CD4-positive, alpha-beta T cell (primary cell): ENCODE data around the gene BTG2. TPM values are rescaled to one million over a fixed set of nuclear protein-coding genes. Genes with fewer than 3 reads are reported as not detected.
"Not testable (repeated sequence)": the region's sequence is repeated elsewhere in the genome, so short reads cannot be mapped to it uniquely, and the experiment has no call there.

Experiments
- ATAC-seq: fragments of 200-7000 bp; cut with Tn5 transposase; one replicate; pipeline ENCODE4 v1.10.0; 2022; ENCODE audit warnings: mild to moderate bottlenecking; ENCODE audit not compliant: poor library complexity
- CTCF ChIA-PET: fragments of 350-600 bp; sonication (Branson Sonifier 250); formaldehyde crosslinking; loops from one replicate; lab custom pipeline; 2021; ENCODE audit warnings: antibody characterized with exemption, inconsistent platforms; lab: Charles Lee
- POLR2A ChIA-PET: fragments of 350-600 bp; sonication (Branson Sonifier 250); formaldehyde crosslinking; loops from one replicate; lab custom pipeline; 2021; ENCODE audit warnings: antibody characterized with exemption, inconsistent platforms; lab: Charles Lee
- DNase-seq, 14 experiments: peaks; one replicate each; pipeline ENCODE4 v3.0.0-alpha.2; 2013 to 2020; ENCODE audit warnings: mixed read lengths in 2 of 14
- H3K27ac ChIP-seq, 2 donors: one replicate each; pipeline versions ENCODE4 v1.5.1 to v1.7.0; 2013; ENCODE audit warnings: low read length in 2 of 2, low read depth in 1 of 2, mild to moderate bottlenecking in 1 of 2
- H3K27me3 ChIP-seq, 2 experiments: 1 replicate in 1 of 2; 2 replicates in 1 of 2; pipeline versions ENCODE4 v1.6.1 to v1.7.0; 2013; ENCODE audit warnings: low read length in 2 of 2, control low read depth in 1 of 2, mild to moderate bottlenecking in 1 of 2, moderate library complexity in 1 of 2; ENCODE audit not compliant: insufficient read depth in 2 of 2, control insufficient read depth in 1 of 2
- H3K36me3 ChIP-seq: one replicate; pipeline ENCODE4 v1.6.1; 2013; ENCODE audit warnings: low read length, control low read depth; ENCODE audit not compliant: insufficient read depth
- H3K4me1 ChIP-seq: one replicate; pipeline ENCODE4 v1.6.1; 2013; ENCODE audit warnings: low read length, control low read depth; ENCODE audit not compliant: insufficient read depth
- H3K4me3 ChIP-seq: one replicate; pipeline ENCODE4 v1.5.1; 2013; ENCODE audit warnings: mild to moderate bottlenecking, low read length, moderate library complexity
- H3K9me3 ChIP-seq, 2 experiments: 1 replicate in 1 of 2; 2 replicates in 1 of 2; pipeline versions ENCODE4 v1.6.1 to v1.7.0; 2013; ENCODE audit warnings: low read length in 2 of 2, mild to moderate bottlenecking in 2 of 2, control low read depth in 1 of 2, moderate library complexity in 1 of 2; ENCODE audit not compliant: control insufficient read depth in 1 of 2, insufficient read depth in 1 of 2
- H3K27ac Mint-ChIP-seq: one replicate; pipeline ENCODE4 v1.8.0; 2020; ENCODE audit warnings: mixed read lengths
- H3K27me3 Mint-ChIP-seq: one replicate; pipeline ENCODE4 v1.8.0; 2021; ENCODE audit warnings: mixed read lengths
- H3K36me3 Mint-ChIP-seq: one replicate; pipeline ENCODE4 v1.8.0; 2021; ENCODE audit warnings: low read depth, mixed read lengths
- H3K4me1 Mint-ChIP-seq: one replicate; pipeline ENCODE4 v1.8.0; 2021; ENCODE audit warnings: low read depth, mixed read lengths
- H3K4me3 Mint-ChIP-seq: one replicate; pipeline ENCODE4 v1.8.0; 2020; ENCODE audit warnings: mild to moderate bottlenecking, mixed read lengths
- H3K9me3 Mint-ChIP-seq: one replicate; pipeline ENCODE4 v1.8.0; 2020; ENCODE audit warnings: mixed read lengths
- intact Hi-C, 2 experiments: fragments of 100-400 bp; cut with DNase I in 1 of 2; cut with micrococcal nuclease in 1 of 2; formaldehyde crosslinking; loops; one replicate each; pipeline versions ENCODE4 v1.15.1 to v1.9.0; 2023 to 2025; cut with DNase I, micrococcal nuclease
- polyA plus RNA-seq, 2 donors: library from polyadenylated mRNA; unstranded; fragments of 120-200 nt; gene quantifications; one replicate each; pipeline ENCODE4 v1.2.1, GENCODE V29; 2013
- total RNA-seq, 174 experiments: library from RNA in 2 of 174; stranded (reverse) in 2 of 174; gene quantifications; one replicate each; pipeline ENCODE4 v1.2.3 and lab custom pipeline; 2021 to 2026
- TF ChIP-seq, protein P1 (sequence below): fragments of 200-600 bp; IDR thresholded peaks from one replicate; pipeline ENCODE4 v1.8.0; 2022; ENCODE audit warnings: antibody characterized with exemption, mild to moderate bottlenecking

The BTG2 gene
- total RNA-seq (100 to 1,000 TPM; 802 to 849 TPM), total RNA-seq (lab: John Stamatoyannopoulos, UW) (71.2 to 2,443 (median 222) reads per million in 172 experiments)
- 145 TPM for polyA plus RNA-seq (2013, experiment 1 of 2)
- polyA plus RNA-seq (2013, experiment 2 of 2) = 388 TPM

DNA sequence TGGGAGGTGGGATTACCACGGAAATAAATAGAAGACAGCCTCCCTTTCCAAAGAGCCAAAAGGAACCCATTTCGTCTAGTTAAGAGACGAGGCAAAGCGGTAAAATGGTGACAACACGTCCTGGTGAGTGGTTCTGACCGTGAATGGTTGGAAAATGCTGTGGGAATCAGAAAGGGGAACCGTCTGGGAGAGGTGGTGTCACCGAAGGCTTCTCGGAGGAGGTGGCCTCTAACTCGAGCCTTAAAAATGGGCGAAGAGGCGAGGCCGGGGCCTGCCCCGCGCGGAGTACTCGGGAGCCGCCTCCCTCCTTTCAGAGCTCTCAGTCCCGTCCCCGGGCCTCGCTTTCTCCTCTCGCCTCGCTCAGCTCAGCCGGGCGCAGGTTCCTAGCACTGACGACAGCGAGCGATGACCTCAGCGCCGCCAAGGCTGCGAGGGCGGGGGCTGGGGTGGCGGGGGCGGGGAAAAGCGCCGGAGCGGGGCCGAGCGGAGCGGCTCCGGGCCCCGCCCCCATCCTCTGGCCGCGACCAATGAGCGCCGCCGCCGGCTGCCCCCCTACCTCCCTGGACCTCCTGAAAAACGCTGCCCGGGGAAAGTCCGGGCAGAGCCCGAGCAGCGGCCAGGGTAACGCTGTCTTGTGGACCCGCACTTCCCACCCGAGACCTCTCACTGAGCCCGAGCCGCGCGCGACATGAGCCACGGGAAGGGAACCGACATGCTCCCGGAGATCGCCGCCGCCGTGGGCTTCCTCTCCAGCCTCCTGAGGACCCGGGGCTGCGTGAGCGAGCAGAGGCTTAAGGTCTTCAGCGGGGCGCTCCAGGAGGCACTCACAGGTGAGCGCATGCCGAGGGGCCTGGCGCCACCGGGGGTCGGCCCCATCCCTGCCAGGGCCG lies at the start of gene BTG2:
TSS of gene BTG2 (plus strand) at position 601 of the 890 bp plus-strand sequence. CDS start at position 689, 88 bp downstream.
- H3K4me3 Mint-ChIP-seq = peak within 1 kb of the TSS; percentile 95
- H3K9me3 ChIP-seq = no peaks in the 10 kb centered on the region
- H3K4me3 ChIP-seq = peak within 1 kb of the TSS; percentile 73
- peak; percentile 84 to 97 (median 90) for DNase-seq
- peaks cover 51% of the 10 kb centered on the region for H3K36me3 Mint-ChIP-seq
- peaks cover 71% of the 10 kb centered on the region for H3K4me1 Mint-ChIP-seq
- peaks cover 40% of the 10 kb centered on the region for H3K36me3 ChIP-seq
- H3K27me3 ChIP-seq = no peaks in the 10 kb centered on the region
- peak; percentile 78 for ATAC-seq
- no peaks in the 10 kb centered on the region for H3K9me3 Mint-ChIP-seq
- CTCF ChIA-PET = interaction anchor here (0.8 to 10.5 kb wide), 7 partner anchors 16 to 36 kb away, joined by 3 to 106 read pairs (median 50); no protein-coding TSS in a partner anchor
- no peaks in the 10 kb centered on the region for H3K27me3 Mint-ChIP-seq
- POLR2A ChIA-PET = interaction anchor here (1.2 to 9.7 kb wide), 7 partner anchors 12 to 348 kb away, joined by 4 to 868 read pairs (median 63); no protein-coding TSS in a partner anchor
- intact Hi-C loops = loop anchor here (1.0 kb wide), 3 partner anchors 15 to 32 kb away; no protein-coding TSS in a partner anchor
- H3K27ac Mint-ChIP-seq = peak within 1 kb of the TSS; percentile 98
- TF ChIP-seq, protein P1, sequence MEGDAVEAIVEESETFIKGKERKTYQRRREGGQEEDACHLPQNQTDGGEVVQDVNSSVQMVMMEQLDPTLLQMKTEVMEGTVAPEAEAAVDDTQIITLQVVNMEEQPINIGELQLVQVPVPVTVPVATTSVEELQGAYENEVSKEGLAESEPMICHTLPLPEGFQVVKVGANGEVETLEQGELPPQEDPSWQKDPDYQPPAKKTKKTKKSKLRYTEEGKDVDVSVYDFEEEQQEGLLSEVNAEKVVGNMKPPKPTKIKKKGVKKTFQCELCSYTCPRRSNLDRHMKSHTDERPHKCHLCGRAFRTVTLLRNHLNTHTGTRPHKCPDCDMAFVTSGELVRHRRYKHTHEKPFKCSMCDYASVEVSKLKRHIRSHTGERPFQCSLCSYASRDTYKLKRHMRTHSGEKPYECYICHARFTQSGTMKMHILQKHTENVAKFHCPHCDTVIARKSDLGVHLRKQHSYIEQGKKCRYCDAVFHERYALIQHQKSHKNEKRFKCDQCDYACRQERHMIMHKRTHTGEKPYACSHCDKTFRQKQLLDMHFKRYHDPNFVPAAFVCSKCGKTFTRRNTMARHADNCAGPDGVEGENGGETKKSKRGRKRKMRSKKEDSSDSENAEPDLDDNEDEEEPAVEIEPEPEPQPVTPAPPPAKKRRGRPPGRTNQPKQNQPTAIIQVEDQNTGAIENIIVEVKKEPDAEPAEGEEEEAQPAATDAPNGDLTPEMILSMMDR = no peak
- H3K4me1 ChIP-seq = peaks cover 54% of the 10 kb centered on the region
- peak within 1 kb of the TSS; percentile 97 to 98 for H3K27ac ChIP-seq

GRCh38 chr1:203256636-203257035 lies 48.7 kb upstream of the BTG2 start:
- H3K4me3 Mint-ChIP-seq, H3K36me3 ChIP-seq, H3K9me3 ChIP-seq, H3K4me3 ChIP-seq, intact Hi-C loops, H3K4me1 ChIP-seq, H3K4me1 Mint-ChIP-seq, ATAC-seq, H3K27ac ChIP-seq, H3K27ac Mint-ChIP-seq, DNase-seq, H3K9me3 Mint-ChIP-seq, H3K36me3 Mint-ChIP-seq: not testable (repeated sequence)
- CTCF ChIA-PET = interaction anchor here (1.4 kb wide), 1 partner anchor 11 kb away, joined by 5 read pairs; no protein-coding TSS in a partner anchor
- POLR2A ChIA-PET = interaction anchor here (0.7 kb wide), 1 partner anchor 242 kb away, joined by 4 read pairs; no protein-coding TSS in a partner anchor
- H3K27me3 Mint-ChIP-seq = peaks cover 37% of the 10 kb centered on the region
- H3K27me3 ChIP-seq = peaks cover 16 to 18% of the 10 kb centered on the region in 2 experiments

DNA sequence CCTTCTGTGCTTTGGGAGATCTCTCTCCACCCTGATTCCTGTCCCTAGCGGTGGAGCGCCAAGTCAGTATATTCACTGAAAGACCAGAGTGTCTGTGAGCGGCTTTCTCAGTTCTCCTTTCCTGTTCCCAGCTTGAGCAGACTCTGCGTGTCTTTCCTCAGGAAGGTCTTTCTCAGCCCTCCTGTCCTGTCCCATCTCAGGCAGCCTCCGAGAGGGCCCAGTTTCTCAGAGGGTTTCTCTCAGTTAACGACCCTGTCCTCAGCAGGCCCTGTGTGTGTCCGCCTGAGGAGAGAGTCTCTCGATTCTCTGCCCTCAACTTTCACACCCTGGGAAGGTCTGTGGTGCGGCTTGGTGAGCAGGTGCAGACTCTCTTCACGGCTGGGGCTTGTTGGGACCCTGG lies 41.8 kb upstream of the BTG2 start:
- peaks cover 10% of the 10 kb centered on the region for H3K4me1 ChIP-seq
- H3K4me3 ChIP-seq = no peak overlapping the region
- ATAC-seq (no peak), DNase-seq (no peak)
- no peak overlapping the region for H3K27ac ChIP-seq
- POLR2A ChIA-PET = no interaction called here
- Mint-ChIP-seq H3K4me1 (peaks cover 11% of the 10 kb centered on the region), H3K27ac (no peak overlapping the region), H3K4me3 (no peak overlapping the region), H3K36me3 (no peaks in the 10 kb centered on the region), H3K27me3 (peaks cover 13% of the 10 kb centered on the region), H3K9me3 (no peaks in the 10 kb centered on the region)
- intact Hi-C loops = loop anchor here (10.0 kb wide), 2 partner anchors 361 to 861 kb away; partner anchors contain the start of gene ATP2B4 (in 1 of the 2)
- no peaks in the 10 kb centered on the region for H3K36me3 ChIP-seq
- H3K27me3 ChIP-seq = no peaks in the 10 kb centered on the region
- TF ChIP-seq, protein P1 = no peak
- no peaks in the 10 kb centered on the region for H3K9me3 ChIP-seq
- CTCF ChIA-PET = interaction anchor here (1.2 kb wide), 1 partner anchor 79 kb away, joined by 3 read pairs; no protein-coding TSS in a partner anchor
